ENCODE data around the gene YIF1B.
"Not testable (repeated sequence)": the region's sequence is repeated elsewhere in the genome, so short reads cannot be mapped to it uniquely, and the experiment has no call there.

YIF1B gene

DNA sequence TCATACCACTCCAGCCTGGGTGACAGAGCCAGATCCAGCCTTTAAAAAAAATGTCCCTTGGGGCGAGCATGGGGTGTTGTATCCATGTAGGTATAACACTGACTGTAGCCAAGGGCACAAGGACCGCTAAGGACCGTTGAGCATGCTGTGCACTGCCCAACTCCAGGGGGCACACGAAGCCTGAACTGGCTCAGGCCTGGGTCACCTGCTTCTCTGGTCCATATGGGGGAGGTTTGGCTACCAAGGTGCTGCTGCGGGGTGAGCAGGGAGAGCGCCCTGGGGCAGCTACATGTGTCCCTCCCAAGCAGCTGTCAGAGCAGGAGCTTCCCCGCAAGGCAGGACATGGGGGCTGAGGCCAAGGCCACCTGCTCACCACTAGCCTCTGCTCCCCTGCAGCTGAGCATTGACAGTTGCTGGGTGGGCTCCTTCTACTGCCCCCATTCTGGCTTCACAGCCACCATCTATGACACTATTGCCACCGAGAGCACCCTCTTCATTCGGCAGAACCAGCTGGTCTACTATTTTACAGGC, 36.2 kb upstream of the YIF1B start:
- TF ChIP-seq JUND (IDR thresholded peaks at IDR 0.05; ENCODE audit: low read depth), result no peak
- in situ Hi-C loops (cut with HindIII; ENCODE audit: low pct_unique_long_range_greater_than_20kb, low sequenced_read_pairs), result no loop called here
- peak in 1 of 2 experiments; percentile 31 for DNase-seq (ENCODE audit: low read depth in 1 of 2, low spot score in 1 of 2)

- in situ Hi-C loops (cut with HindIII; ENCODE audit: low pct_unique_long_range_greater_than_20kb, low sequenced_read_pairs), result no loop called here
- no peak for TF ChIP-seq JUND (IDR thresholded peaks at IDR 0.05; ENCODE audit: low read depth)
- no peak for DNase-seq (ENCODE audit: low read depth in 1 of 2, low spot score in 1 of 2)
Measured at GRCh38 chr19:38350883-38351282, 35.1 kb upstream of the YIF1B start.

DNA sequence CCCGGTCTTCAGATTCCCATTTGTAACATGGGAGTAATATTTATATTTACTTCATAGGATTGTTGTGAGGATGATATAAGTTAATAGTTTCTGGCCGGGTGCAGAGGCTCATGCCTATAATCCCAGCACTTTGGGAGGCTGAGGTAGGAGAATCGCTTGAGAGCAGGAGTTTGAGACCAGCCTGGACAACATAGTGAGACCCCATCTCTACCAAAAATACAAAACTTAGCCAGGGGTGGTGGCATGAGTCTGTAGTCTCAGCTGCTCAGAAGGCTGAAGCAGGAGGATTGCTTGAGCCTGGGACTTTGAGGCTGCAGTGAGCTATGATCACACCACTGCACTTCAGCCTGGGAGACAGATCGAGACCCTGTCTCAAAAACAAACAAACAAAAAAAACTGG, 31.1 kb upstream of the YIF1B start:
- DNase-seq (ENCODE audit: low read depth in 1 of 2, low spot score in 1 of 2), result no peak
- in situ Hi-C loops (cut with HindIII; ENCODE audit: low pct_unique_long_range_greater_than_20kb, low sequenced_read_pairs), result no loop called here
- no peak for TF ChIP-seq JUND (IDR thresholded peaks at IDR 0.05; ENCODE audit: low read depth)

DNA sequence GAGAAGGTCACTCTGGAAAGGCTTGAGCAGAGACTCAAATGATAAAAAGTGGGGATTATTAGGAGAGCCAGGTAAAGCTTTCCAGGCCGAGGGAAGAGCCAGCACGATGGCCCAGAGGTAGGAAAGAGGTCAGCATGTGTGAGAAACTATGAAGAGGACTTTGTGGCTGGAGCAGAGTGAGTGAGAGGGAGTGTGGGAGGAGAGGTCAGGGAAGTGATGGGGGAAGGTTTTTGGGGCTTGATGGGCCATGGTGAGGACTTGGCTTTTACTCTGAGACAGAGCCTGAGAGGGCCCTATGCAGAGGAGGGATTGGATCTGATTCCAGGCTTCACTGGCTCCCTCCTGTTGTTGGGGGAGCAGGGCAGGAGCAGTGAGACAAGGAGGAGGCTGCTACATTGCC, 25.2 kb upstream of the YIF1B start:
- no peak for TF ChIP-seq JUND (IDR thresholded peaks at IDR 0.05; ENCODE audit: low read depth)
- no peak for DNase-seq (ENCODE audit: low read depth in 1 of 2, low spot score in 1 of 2)
- in situ Hi-C loops (cut with HindIII; ENCODE audit: low pct_unique_long_range_greater_than_20kb, low sequenced_read_pairs), result no loop called here

DNA sequence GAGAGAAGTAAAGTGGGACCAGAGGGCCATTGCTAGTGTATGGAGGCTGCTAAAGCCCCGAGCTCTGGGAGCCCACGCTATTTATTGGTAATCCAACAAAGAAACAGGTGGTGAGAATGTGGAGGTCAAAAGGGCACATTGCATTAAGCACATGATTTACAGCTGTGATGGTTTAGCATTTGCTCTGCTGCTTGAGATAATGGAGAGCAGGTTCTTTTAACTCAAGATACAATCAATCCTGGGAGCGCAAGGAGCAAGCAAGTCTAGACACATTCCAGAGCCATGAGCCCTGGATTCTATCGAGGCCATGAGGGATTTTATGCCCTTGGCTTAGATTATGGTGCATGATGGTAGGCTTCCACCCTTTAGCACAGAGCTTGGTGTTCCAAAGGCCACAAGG, 23.3 kb upstream of the YIF1B start:
- in situ Hi-C loops (cut with HindIII; ENCODE audit: low pct_unique_long_range_greater_than_20kb, low sequenced_read_pairs); DNase-seq (ENCODE audit: low read depth in 1 of 2, low spot score in 1 of 2): not testable (repeated sequence)

GRCh38 chr19:38337360-38337653, 21.6 kb upstream of the YIF1B start:
- in situ Hi-C loops (cut with HindIII; ENCODE audit: low pct_unique_long_range_greater_than_20kb, low sequenced_read_pairs), result no loop called here
- no peak for TF ChIP-seq JUND (IDR thresholded peaks at IDR 0.05; ENCODE audit: low read depth)
- no peak for DNase-seq (ENCODE audit: low read depth in 1 of 2, low spot score in 1 of 2)

DNA sequence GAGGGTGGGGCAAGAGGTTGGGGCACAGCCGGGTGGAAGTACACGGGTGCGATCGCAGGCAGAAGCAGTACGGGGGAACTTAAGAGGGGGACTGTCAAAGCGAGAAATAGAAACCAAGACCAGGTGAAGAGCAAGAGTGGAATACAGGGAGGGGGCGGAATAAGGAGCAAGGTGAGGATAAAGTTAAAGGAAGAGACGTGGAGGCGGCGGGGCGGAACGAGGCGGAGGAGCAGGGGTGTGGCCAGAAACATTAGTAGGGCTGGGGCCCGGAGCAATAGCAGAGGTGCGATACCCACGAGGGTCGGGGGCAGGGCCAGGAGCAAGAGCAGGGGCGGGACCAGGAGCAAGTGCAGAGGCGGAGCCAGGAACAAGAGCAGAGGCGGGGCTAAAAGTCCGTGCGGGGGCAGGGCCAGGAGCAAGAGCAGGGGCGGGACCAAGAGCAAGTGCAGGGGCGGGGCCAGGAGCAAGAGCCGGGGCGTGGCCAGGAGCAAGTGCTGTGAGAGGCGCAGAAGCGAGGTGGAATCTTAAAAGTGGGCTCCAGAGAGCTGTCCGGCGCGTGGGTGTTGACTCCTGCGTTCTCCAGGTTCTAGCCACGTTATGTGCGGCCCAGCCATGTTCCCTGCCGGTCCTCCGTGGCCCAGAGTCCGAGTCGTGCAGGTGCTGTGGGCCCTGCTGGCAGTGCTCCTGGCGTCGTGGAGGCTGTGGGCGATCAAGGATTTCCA, 21.1 kb upstream of the YIF1B start:
- TF ChIP-seq JUND (IDR thresholded peaks at IDR 0.05; ENCODE audit: low read depth), result no peak
- in situ Hi-C loops (cut with HindIII; ENCODE audit: low pct_unique_long_range_greater_than_20kb, low sequenced_read_pairs), result no loop called here
- peak; percentile 70 to 97 for DNase-seq (ENCODE audit: low read depth in 1 of 2, low spot score in 1 of 2)

DNA sequence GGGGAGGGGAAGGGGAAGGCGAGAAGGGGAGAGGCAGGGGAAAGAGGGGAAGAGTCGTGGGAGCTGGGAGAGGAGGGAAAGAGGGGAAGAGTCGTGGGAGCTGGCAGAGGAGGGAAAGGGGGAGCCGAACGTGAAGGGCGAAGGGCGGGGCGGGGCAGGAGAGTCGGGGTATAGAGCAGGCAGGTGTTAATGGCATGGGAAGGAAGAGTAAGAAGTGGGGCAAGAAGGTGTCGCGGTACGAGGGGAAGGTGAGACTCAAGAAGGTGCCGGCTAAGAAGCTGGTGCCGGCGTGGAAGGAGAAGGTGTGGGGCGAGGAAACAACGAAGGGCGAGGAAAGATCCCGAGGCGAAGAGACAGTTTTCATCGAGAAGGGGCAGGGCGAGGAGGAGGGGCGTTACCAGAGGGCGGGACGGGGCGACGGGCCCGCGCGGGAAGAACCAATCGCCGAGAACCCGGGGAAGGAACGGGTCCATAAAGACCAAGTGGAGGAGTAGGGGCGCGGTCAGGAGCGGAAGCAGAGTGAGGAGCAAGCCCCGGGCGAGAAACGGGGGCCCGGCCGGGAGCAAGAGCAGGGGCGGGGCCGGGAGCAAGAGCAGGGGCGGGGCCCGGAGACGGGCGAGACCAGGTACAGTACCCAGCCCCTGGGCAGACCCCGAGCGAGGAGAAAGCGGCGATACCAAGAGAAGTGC, 20.3 kb upstream of the YIF1B start:
- in situ Hi-C loops (cut with HindIII; ENCODE audit: low pct_unique_long_range_greater_than_20kb, low sequenced_read_pairs), result no loop called here
- TF ChIP-seq JUND (IDR thresholded peaks at IDR 0.05; ENCODE audit: low read depth), result no peak

GRCh38 chr19:38333245-38333644, 17.5 kb upstream of the YIF1B start:
- no peak for DNase-seq (ENCODE audit: low read depth in 1 of 2, low spot score in 1 of 2)
- no peak for TF ChIP-seq JUND (IDR thresholded peaks at IDR 0.05; ENCODE audit: low read depth)
- in situ Hi-C loops (cut with HindIII; ENCODE audit: low pct_unique_long_range_greater_than_20kb, low sequenced_read_pairs), result no loop called here

More for the DNA sequence above, 20.3 kb upstream of the YIF1B start:
- peak; percentile 75 to 97 for DNase-seq (ENCODE audit: low read depth in 1 of 2, low spot score in 1 of 2)

DNA sequence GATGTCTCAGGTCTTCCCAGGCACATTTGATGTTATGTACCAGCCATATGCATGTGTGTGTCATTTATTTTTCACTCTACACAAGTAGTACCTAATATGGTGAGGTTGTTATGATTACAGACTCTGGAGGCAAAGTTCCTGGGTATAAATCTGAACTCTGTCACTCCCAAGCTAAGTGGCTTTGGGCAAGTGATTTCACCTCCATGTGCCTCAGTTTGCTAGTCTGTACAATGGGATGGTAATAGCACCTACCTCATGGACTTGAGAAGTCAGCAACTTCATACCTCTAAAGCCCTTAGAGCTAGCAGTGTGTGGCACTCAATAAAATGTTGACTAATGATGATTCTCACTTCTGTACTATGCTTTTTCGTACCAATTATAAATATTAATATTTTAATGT, 16.0 kb upstream of the YIF1B start:
- TF ChIP-seq JUND (IDR thresholded peaks at IDR 0.05; ENCODE audit: low read depth), result no peak
- no peak for DNase-seq (ENCODE audit: low read depth in 1 of 2, low spot score in 1 of 2)
- in situ Hi-C loops (cut with HindIII; ENCODE audit: low pct_unique_long_range_greater_than_20kb, low sequenced_read_pairs), result no loop called here

- no peak for DNase-seq (ENCODE audit: low read depth in 1 of 2, low spot score in 1 of 2)
- in situ Hi-C loops (cut with HindIII; ENCODE audit: low pct_unique_long_range_greater_than_20kb, low sequenced_read_pairs), result no loop called here
- TF ChIP-seq JUND (IDR thresholded peaks at IDR 0.05; ENCODE audit: low read depth), result no peak
Measured at GRCh38 chr19:38329651-38330050, 13.9 kb upstream of the YIF1B start.

DNA sequence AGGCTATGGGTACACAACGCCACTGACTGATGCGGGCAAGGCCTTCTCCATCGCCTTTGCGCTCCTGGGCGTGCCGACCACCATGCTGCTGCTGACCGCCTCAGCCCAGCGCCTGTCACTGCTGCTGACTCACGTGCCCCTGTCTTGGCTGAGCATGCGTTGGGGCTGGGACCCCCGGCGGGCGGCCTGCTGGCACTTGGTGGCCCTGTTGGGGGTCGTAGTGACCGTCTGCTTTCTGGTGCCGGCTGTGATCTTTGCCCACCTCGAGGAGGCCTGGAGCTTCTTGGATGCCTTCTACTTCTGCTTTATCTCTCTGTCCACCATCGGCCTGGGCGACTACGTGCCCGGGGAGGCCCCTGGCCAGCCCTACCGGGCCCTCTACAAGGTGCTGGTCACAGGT, 10.8 kb upstream of the YIF1B start:
- no peak for TF ChIP-seq JUND (IDR thresholded peaks at IDR 0.05; ENCODE audit: low read depth)
- DNase-seq (ENCODE audit: low read depth in 1 of 2, low spot score in 1 of 2), result no peak
- in situ Hi-C loops (cut with HindIII; ENCODE audit: low pct_unique_long_range_greater_than_20kb, low sequenced_read_pairs), result no loop called here

- DNase-seq (ENCODE audit: low read depth in 1 of 2, low spot score in 1 of 2), result no peak
- TF ChIP-seq JUND (IDR thresholded peaks at IDR 0.05; ENCODE audit: low read depth), result no peak
- in situ Hi-C loops (cut with HindIII; ENCODE audit: low pct_unique_long_range_greater_than_20kb, low sequenced_read_pairs), result no loop called here
Measured at GRCh38 chr19:38324431-38324830, 8.7 kb upstream of the YIF1B start.
